Dendritic cell treated with granulocyte-macrophage colony-stimulating factor and Interleukin-4, amounts not matched to agents 40 ng/mL and 50 ng/mL, for 4 days (primary cell): ENCODE measurements around the gene ARID5B.

Source experiments
- H3K27ac Mint-ChIP-seq: one replicate; pipeline ENCODE4 v1.8.0; 2022; ENCODE audit warnings: mild to moderate bottlenecking, mixed read lengths
- H3K27me3 Mint-ChIP-seq: one replicate; pipeline ENCODE4 v1.8.0; 2022; ENCODE audit warnings: mild to moderate bottlenecking, mixed read lengths
- H3K36me3 Mint-ChIP-seq: one replicate; pipeline ENCODE4 v1.8.0; 2022; ENCODE audit warnings: low read depth, mixed read lengths
- H3K4me1 Mint-ChIP-seq: one replicate; pipeline ENCODE4 v1.8.0; 2022; ENCODE audit warnings: low read depth, mixed read lengths
- H3K4me3 Mint-ChIP-seq: one replicate; pipeline ENCODE4 v1.8.0; 2022; ENCODE audit warnings: mild to moderate bottlenecking, moderate library complexity, mixed read lengths
- H3K9me3 Mint-ChIP-seq: one replicate; pipeline ENCODE4 v1.8.0; 2022; ENCODE audit warnings: mixed read lengths
- intact Hi-C: fragments of 100-400 bp; cut with micrococcal nuclease; formaldehyde crosslinking; loops from one replicate; pipeline ENCODE4 v1.15.0; 2022

Gene ARID5B

GRCh38 chr10:62037890-62038608 is 136.6 kb downstream of the ARID5B start:
- Mint-ChIP-seq H3K4me1 (peaks cover 38% of the 10 kb centered on the region), H3K27ac (peak overlapping the region; percentile 45), H3K27me3 (no peaks in the 10 kb centered on the region), H3K4me3 (no peak overlapping the region), H3K9me3 (no peaks in the 10 kb centered on the region), H3K36me3 (peaks cover 13% of the 10 kb centered on the region)
- intact Hi-C loops: loop anchor here (1.0 to 10.0 kb wide), 3 partner anchors 136 to 397 kb away; partner anchors contain the start of gene ARID5B

- Mint-ChIP-seq H3K4me3 (peak overlapping the region; percentile 44), H3K4me1 (peaks cover 45% of the 10 kb centered on the region), H3K27me3 (no peaks in the 10 kb centered on the region), H3K9me3 (no peaks in the 10 kb centered on the region), H3K27ac (peak overlapping the region; percentile 64), H3K36me3 (peaks cover 13% of the 10 kb centered on the region)
- intact Hi-C loops: loop anchor here (1.0 to 10.0 kb wide), 3 partner anchors 136 to 396 kb away; partner anchors contain the start of gene ARID5B
Observed at GRCh38 chr10:62038609-62039190, 137.2 kb downstream of the ARID5B start.

- H3K36me3 Mint-ChIP-seq: peaks cover 13% of the 10 kb centered on the region
- H3K4me1 Mint-ChIP-seq: peaks cover 57% of the 10 kb centered on the region
- peak overlapping the region; percentile 64 for H3K27ac Mint-ChIP-seq
Observed at GRCh38 chr10:62039954-62040353, 138.5 kb downstream of the ARID5B start.

GRCh38 chr10:62040881-62041280 is 139.4 kb downstream of the ARID5B start:
- intact Hi-C loops: no loop called here
- H3K9me3 Mint-ChIP-seq: no peaks in the 10 kb centered on the region
- peak overlapping the region; percentile 46 for H3K27ac Mint-ChIP-seq
- H3K4me3 Mint-ChIP-seq: no peak overlapping the region
- peaks cover 67% of the 10 kb centered on the region for H3K4me1 Mint-ChIP-seq
- peaks cover 13% of the 10 kb centered on the region for H3K36me3 Mint-ChIP-seq
- no peaks in the 10 kb centered on the region for H3K27me3 Mint-ChIP-seq

More at GRCh38 chr10:62039954-62040353, 138.5 kb downstream of the ARID5B start:
- Mint-ChIP-seq H3K27me3 (no peaks in the 10 kb centered on the region), H3K9me3 (no peaks in the 10 kb centered on the region), H3K4me3 (no peak overlapping the region)
- intact Hi-C loops: loop anchor here (5.0 to 10.0 kb wide), 2 partner anchors 138 to 395 kb away; partner anchors contain the start of gene ARID5B

GRCh38 chr10:62043421-62044021 is 142.0 kb downstream of the ARID5B start:
- H3K4me1 Mint-ChIP-seq: peaks cover 91% of the 10 kb centered on the region
- H3K27me3 Mint-ChIP-seq: no peaks in the 10 kb centered on the region
- peaks cover 13% of the 10 kb centered on the region for H3K36me3 Mint-ChIP-seq
- H3K9me3 Mint-ChIP-seq: no peaks in the 10 kb centered on the region
- no peak overlapping the region for H3K4me3 Mint-ChIP-seq
- peak overlapping the region; percentile 91 for H3K27ac Mint-ChIP-seq
- intact Hi-C loops: loop anchor here (2.0 kb wide), 1 partner anchor 67 kb away; no protein-coding TSS in a partner anchor

- intact Hi-C loops: loop anchor here (2.0 kb wide), 1 partner anchor 66 kb away; no protein-coding TSS in a partner anchor
- peaks cover 20% of the 10 kb centered on the region for H3K36me3 Mint-ChIP-seq
- no peaks in the 10 kb centered on the region for H3K9me3 Mint-ChIP-seq
- H3K4me3 Mint-ChIP-seq: no peak overlapping the region
- H3K27me3 Mint-ChIP-seq: no peaks in the 10 kb centered on the region
- peak overlapping the region; percentile 91 for H3K27ac Mint-ChIP-seq
- H3K4me1 Mint-ChIP-seq: peaks cover 91% of the 10 kb centered on the region
Observed at GRCh38 chr10:62044566-62044965, 143.1 kb downstream of the ARID5B start.

GRCh38 chr10:62045765-62046521 is 144.4 kb downstream of the ARID5B start:
- H3K27ac Mint-ChIP-seq: peak overlapping the region; percentile 91

GRCh38 chr10:62046522-62047227 is 145.2 kb downstream of the ARID5B start:
- intact Hi-C loops: loop anchor here (5.0 kb wide), 2 partner anchors 36 to 121 kb away; no protein-coding TSS in a partner anchor
- H3K4me3 Mint-ChIP-seq: peak overlapping the region; percentile 66
- H3K9me3 Mint-ChIP-seq: no peaks in the 10 kb centered on the region
- H3K27ac Mint-ChIP-seq: peak overlapping the region; percentile 91
- H3K4me1 Mint-ChIP-seq: peaks cover 91% of the 10 kb centered on the region
- no peaks in the 10 kb centered on the region for H3K27me3 Mint-ChIP-seq
- H3K36me3 Mint-ChIP-seq: peaks cover 27% of the 10 kb centered on the region

More at GRCh38 chr10:62045765-62046521, 144.4 kb downstream of the ARID5B start:
- Mint-ChIP-seq H3K36me3 (peaks cover 23% of the 10 kb centered on the region), H3K27me3 (no peaks in the 10 kb centered on the region), H3K9me3 (no peaks in the 10 kb centered on the region), H3K4me3 (peak overlapping the region; percentile 50), H3K4me1 (peaks cover 94% of the 10 kb centered on the region)
- intact Hi-C loops: loop anchor here (2.0 to 5.0 kb wide), 3 partner anchors 36 to 121 kb away; no protein-coding TSS in a partner anchor

- H3K27ac Mint-ChIP-seq: peak overlapping the region; percentile 91
- H3K27me3 Mint-ChIP-seq: no peaks in the 10 kb centered on the region
- peaks cover 29% of the 10 kb centered on the region for H3K36me3 Mint-ChIP-seq
- no peaks in the 10 kb centered on the region for H3K9me3 Mint-ChIP-seq
- intact Hi-C loops: loop anchor here (5.0 kb wide), 2 partner anchors 35 to 120 kb away; no protein-coding TSS in a partner anchor
- peaks cover 86% of the 10 kb centered on the region for H3K4me1 Mint-ChIP-seq
- H3K4me3 Mint-ChIP-seq: no peak overlapping the region
Observed at GRCh38 chr10:62047228-62047892, 145.9 kb downstream of the ARID5B start.

- Mint-ChIP-seq H3K4me1 (peaks cover 89% of the 10 kb centered on the region), H3K9me3 (no peaks in the 10 kb centered on the region), H3K36me3 (peaks cover 32% of the 10 kb centered on the region)
Observed at GRCh38 chr10:62047960-62048383, 146.5 kb downstream of the ARID5B start.

GRCh38 chr10:62048470-62048869 is 147.0 kb downstream of the ARID5B start:
- H3K27ac Mint-ChIP-seq: peak overlapping the region; percentile 92
- peaks cover 37% of the 10 kb centered on the region for H3K36me3 Mint-ChIP-seq
- H3K4me3 Mint-ChIP-seq: peak overlapping the region; percentile 86
- peaks cover 88% of the 10 kb centered on the region for H3K4me1 Mint-ChIP-seq
- no peaks in the 10 kb centered on the region for H3K9me3 Mint-ChIP-seq
- no peaks in the 10 kb centered on the region for H3K27me3 Mint-ChIP-seq
- intact Hi-C loops: loop anchor here (5.0 kb wide), 2 partner anchors 34 to 119 kb away; no protein-coding TSS in a partner anchor

More at GRCh38 chr10:62047960-62048383, 146.5 kb downstream of the ARID5B start:
- Mint-ChIP-seq H3K27ac (peak overlapping the region; percentile 92), H3K4me3 (peak overlapping the region; percentile 40), H3K27me3 (no peaks in the 10 kb centered on the region)
- intact Hi-C loops: loop anchor here (5.0 kb wide), 2 partner anchors 34 to 119 kb away; no protein-coding TSS in a partner anchor

GRCh38 chr10:62048919-62049623 is 147.6 kb downstream of the ARID5B start:
- Mint-ChIP-seq H3K27me3 (no peaks in the 10 kb centered on the region), H3K36me3 (peaks cover 40% of the 10 kb centered on the region), H3K4me1 (peaks cover 82% of the 10 kb centered on the region), H3K9me3 (no peaks in the 10 kb centered on the region), H3K27ac (peak overlapping the region; percentile 92), H3K4me3 (peak overlapping the region; percentile 86)
- intact Hi-C loops: loop anchor here (5.0 kb wide), 2 partner anchors 33 to 118 kb away; no protein-coding TSS in a partner anchor
